AG04449 (cell line): ENCODE data around the gene OTOGL.
"Not testable (repeated sequence)": the region's sequence is repeated elsewhere in the genome, so short reads cannot be mapped to it uniquely, and the experiment has no call there.

Experiments used
- CTCF ChIA-PET: fragments of 350-600 bp; formaldehyde crosslinking; extraction: SDS; loops from one replicate; lab custom pipeline; 2021; ENCODE audit warnings: antibody characterized with exemption; lab: Yijun Ruan, JAX
- POLR2A ChIA-PET: fragments of 400-600, 350-600 bp; formaldehyde crosslinking; extraction: SDS; loops from one replicate; lab custom pipeline; 2020; ENCODE audit warnings: antibody characterized with exemption, inconsistent platforms; lab: Yijun Ruan, JAX
- DNase-seq: peaks from one replicate; pipeline ENCODE4 v3.0.0-alpha.2; 2010; ENCODE audit warnings: low read depth, low spot score
- H3K4me3 ChIP-seq: 2 replicates; pipeline ENCODE4 v1.5.1; 2011; ENCODE audit warnings: low read depth, mild to moderate bottlenecking, control low read depth, low read length
- TF ChIP-seq, protein P1 (sequence below): IDR thresholded peaks from one replicate; pipeline ENCODE4 v1.5.1; 2011; ENCODE audit warnings: mild to moderate bottlenecking, moderate library complexity, low read length, control low read depth, inconsistent platforms; ENCODE audit not compliant: insufficient read depth; ENCODE audit errors: missing control alignments

OTOGL gene

DNA sequence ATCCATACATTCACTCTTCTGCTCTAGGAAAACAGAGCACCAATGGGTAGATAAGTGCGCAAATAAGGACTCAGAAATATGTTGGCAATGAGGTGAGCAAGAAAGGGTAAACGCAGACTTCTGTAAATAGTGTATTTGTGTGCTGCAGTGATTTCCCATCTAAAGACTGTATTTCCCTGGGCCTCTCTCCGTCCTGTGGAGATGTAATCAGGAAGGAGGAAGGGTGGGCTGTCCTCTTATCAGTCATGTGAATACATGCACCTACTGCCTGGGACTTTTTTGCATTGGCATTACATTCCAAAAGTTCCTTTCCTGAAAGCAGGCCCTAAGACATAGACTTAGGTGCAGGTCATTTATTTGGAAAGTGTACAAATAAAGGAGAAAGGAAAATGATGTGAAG is 114.5 kb downstream of the OTOGL start:
- no peak for DNase-seq
- TF ChIP-seq, protein P1, sequence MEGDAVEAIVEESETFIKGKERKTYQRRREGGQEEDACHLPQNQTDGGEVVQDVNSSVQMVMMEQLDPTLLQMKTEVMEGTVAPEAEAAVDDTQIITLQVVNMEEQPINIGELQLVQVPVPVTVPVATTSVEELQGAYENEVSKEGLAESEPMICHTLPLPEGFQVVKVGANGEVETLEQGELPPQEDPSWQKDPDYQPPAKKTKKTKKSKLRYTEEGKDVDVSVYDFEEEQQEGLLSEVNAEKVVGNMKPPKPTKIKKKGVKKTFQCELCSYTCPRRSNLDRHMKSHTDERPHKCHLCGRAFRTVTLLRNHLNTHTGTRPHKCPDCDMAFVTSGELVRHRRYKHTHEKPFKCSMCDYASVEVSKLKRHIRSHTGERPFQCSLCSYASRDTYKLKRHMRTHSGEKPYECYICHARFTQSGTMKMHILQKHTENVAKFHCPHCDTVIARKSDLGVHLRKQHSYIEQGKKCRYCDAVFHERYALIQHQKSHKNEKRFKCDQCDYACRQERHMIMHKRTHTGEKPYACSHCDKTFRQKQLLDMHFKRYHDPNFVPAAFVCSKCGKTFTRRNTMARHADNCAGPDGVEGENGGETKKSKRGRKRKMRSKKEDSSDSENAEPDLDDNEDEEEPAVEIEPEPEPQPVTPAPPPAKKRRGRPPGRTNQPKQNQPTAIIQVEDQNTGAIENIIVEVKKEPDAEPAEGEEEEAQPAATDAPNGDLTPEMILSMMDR, result no peak
- H3K4me3 ChIP-seq, result no peak overlapping the region
- ChIA-PET CTCF (no interaction called here), POLR2A (no interaction called here)

DNA sequence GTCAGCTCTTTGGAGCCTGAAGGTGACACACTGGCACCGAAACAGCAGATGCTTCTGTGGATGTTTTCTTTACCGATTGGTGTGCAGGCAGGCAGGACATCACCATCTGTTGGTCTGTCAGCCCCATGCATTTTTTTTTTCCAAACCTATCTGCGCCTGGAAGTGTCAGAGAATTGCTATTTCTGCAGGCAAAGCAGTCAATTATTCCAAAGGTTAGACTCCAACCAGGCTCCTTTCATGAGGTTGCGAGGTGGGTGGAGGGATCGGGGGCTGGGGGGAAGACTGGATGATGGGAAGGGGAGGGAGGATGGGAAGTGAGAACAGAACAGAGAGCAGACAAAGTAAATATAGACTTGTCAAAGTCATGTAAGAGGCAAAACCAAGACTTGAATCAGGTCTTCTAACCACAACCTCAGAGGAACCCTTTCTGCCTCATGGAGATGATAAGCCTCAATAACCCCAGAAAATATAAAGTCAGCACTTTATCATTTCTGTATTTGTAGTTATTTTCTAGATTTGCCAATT is 117.7 kb downstream of the OTOGL start:
- TF ChIP-seq, protein P1, result no peak

DNA sequence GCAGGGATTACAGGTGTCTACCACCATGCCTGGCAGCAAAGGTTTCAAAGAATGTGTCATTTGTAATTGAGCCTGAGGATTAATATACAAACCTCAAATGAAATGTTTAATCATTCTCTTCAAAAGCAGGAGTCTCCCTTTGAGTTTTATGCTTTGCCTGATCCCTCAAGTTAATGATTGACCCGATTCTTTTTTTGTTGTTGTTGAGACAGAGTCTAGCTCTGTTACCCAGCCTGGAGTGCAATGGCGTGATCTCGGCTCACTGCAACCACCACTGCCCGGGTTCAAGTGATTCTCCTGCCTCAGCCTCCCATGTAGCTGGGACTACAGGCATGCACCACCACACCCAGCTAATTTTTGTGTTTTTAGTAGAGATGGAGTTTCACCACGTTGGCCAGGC is 119.6 kb downstream of the OTOGL start:
- CTCF ChIA-PET, result interaction anchor here (1.4 to 2.5 kb wide), 2 partner anchors 20 to 24 kb away, joined by 5 to 10 read pairs; no protein-coding TSS in a partner anchor
- DNase-seq, H3K4me3 ChIP-seq, POLR2A ChIA-PET: not testable (repeated sequence)

More for the DNA sequence above, 117.7 kb downstream of the OTOGL start:
- H3K4me3 ChIP-seq, result no peak overlapping the region
- POLR2A ChIA-PET, result no interaction called here
- CTCF ChIA-PET, result no interaction called here
- DNase-seq, result no peak

DNA sequence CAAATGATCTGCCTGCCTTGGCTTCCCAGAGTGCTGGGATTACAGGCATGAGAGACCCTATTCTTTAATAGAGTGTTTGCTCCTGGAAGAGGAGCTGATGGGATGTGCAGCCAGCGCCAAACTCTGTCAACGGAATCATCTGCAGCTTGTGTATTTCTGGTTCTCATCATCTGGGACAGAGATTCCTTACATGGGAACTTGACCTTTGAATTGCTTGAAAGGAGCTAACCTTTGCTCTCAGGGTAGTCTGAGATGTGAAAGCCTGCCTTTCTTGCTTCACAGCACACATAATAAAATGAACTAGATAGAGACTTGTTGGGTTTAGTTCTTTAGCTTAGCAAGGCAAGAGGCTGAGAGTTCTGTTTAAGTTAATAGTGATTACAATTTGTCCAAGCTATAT is 120.0 kb downstream of the OTOGL start:
- TF ChIP-seq, protein P1, result no peak
- H3K4me3 ChIP-seq, result no peak overlapping the region
- ChIA-PET CTCF (interaction anchor here (1.1 to 2.5 kb wide), 3 partner anchors 13 to 24 kb away, joined by 3 to 10 read pairs (median 5); no protein-coding TSS in a partner anchor), POLR2A (no interaction called here)
- no peak for DNase-seq

DNA sequence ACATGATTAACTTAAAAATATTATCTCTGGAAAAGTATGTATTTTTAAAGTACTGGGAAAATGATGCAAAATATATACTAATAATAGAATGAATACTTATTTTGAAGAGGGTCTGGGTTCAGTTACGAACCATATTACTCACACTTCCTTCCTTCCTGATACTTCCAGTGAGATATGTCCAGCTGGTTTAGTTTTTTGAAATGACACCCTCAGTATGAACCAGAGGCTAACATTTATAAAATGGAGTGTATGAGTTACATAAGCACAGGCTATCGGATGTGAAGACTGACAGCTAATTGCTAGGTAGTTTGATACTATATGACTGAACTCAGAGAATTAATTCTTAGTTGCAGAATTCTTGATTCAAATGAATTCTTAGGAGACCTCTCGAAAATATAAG is 122.9 kb downstream of the OTOGL start:
- H3K4me3 ChIP-seq, result no peak overlapping the region
- ChIA-PET POLR2A (no interaction called here), CTCF (interaction anchor here (1.0 to 2.2 kb wide), 2 partner anchors 26 to 48 kb away, joined by 3 to 6 read pairs; no protein-coding TSS in a partner anchor)
- DNase-seq, result no peak
- TF ChIP-seq, protein P1, result no peak

DNA sequence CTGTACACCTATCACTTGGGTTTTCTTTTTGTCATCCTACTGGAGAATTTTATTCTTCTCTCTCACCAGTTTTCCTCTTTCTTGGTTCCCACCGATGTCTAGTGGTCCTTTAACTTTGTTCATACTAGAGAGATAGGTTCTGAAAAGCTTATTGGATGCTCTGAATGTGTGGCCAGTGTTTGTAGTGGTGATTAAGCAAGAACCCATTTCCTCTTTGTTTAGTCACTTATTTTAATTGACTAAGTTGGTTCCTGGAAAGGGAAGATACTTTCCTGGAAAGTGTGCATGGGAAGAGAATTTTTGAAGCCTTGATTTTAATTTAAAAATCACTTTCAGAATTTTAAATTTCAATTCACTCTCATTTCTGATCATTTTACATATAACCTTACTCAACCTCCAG is 127.2 kb downstream of the OTOGL start:
- TF ChIP-seq, protein P1, result no peak
- ChIA-PET POLR2A (no interaction called here), CTCF (interaction anchor here (1.4 to 1.9 kb wide), 2 partner anchors 33 to 44 kb away, joined by 3 to 7 read pairs; no protein-coding TSS in a partner anchor)
- DNase-seq, result no peak
- H3K4me3 ChIP-seq, result no peak overlapping the region

DNA sequence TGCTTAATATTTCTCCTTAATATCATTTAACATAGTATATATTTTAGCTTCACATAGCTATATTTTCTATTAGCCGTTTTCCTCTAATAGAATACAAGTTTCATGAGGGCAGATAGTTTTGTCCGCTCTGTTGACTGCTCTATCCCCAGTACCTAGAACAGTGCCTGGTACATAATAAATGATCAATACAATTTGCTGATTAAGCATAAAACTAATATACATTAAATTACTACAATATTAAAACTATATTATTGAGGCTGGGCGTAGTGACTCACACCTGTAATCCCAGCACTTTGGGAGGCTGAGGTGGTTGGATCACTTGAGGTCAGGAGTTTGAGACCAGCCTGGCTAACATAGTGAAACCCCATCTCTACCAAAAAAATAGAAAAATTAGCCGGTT is 128.6 kb downstream of the OTOGL start:
- DNase-seq, CTCF ChIA-PET, H3K4me3 ChIP-seq, POLR2A ChIA-PET: not testable (repeated sequence)
